ENCODE results near the gene UPP2. TPM values are rescaled to one million over a fixed set of nuclear protein-coding genes. Genes with fewer than 3 reads are reported as not detected.

UPP2 gene
- total RNA-seq, 1 donor from 2014 or later = not detected

Other genes with a start within 250 kb of the UPP2 start
- 18.8 TPM for gene ACVR1, start 225.5 kb upstream of the UPP2 start, total RNA-seq